Muscle of back (tissue), 11 donors: ENCODE data around the gene NPHP4. TPM values are rescaled to one million over a fixed set of nuclear protein-coding genes. Genes with fewer than 3 reads are reported as not detected.
A peak's percentile ranks its signal among the peaks of the same experiment; 100 is the strongest.
"Not testable (repeated sequence)": the region's sequence is repeated elsewhere in the genome, so short reads cannot be mapped to it uniquely, and the experiment has no call there.

Source experiments
- DNase-seq, 3 donors: peaks; one replicate each; pipeline versions ENCODE4 v3.0.0 to v3.0.0-alpha.2; 2013
- polyA plus RNA-seq, 10 donors: library from polyadenylated mRNA; unstranded; fragments of 120-200 nt; gene quantifications; one replicate each; pipeline ENCODE4 v1.2.1, GENCODE V29; 2013; ENCODE audit not compliant: insufficient read length in 10 of 10

The NPHP4 gene
- polyA plus RNA-seq, 10 donors, result 2.9 to 6.4 (median 3.6) TPM

DNA sequence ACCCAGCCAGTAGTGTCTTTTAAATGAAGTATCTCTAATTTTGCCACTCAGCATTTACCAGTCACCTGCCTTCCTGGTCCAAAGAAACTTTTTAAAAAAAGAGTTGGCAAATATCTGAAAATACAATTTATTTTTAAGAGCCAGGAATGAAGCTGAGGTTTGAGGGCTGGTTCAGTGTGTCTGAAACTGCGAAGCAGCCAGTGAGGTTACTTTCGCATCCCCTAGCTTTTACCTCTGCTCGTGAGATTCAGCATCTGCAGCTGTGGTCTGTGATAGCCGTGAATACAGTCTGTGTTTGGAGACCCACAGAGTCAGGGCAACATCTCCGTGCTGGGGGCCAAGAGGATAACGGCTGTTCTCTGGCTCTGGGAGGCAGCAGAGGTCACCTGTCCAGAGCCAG lies 32.2 kb upstream of the NPHP4 start:
- no peak for DNase-seq

GRCh38 chr1:6023346-6023745 lies 31.1 kb upstream of the NPHP4 start:
- no peak for DNase-seq

- no peak for DNase-seq
These were observed 30.0 kb upstream of the NPHP4 start for GRCh38 chr1:6022193-6022592.

- no peak for DNase-seq
These were observed 27.1 kb upstream of the NPHP4 start for GRCh38 chr1:6019166-6019845.

- DNase-seq, result not testable (repeated sequence)
These were observed 25.4 kb upstream of the NPHP4 start for GRCh38 chr1:6017654-6018053.

DNA sequence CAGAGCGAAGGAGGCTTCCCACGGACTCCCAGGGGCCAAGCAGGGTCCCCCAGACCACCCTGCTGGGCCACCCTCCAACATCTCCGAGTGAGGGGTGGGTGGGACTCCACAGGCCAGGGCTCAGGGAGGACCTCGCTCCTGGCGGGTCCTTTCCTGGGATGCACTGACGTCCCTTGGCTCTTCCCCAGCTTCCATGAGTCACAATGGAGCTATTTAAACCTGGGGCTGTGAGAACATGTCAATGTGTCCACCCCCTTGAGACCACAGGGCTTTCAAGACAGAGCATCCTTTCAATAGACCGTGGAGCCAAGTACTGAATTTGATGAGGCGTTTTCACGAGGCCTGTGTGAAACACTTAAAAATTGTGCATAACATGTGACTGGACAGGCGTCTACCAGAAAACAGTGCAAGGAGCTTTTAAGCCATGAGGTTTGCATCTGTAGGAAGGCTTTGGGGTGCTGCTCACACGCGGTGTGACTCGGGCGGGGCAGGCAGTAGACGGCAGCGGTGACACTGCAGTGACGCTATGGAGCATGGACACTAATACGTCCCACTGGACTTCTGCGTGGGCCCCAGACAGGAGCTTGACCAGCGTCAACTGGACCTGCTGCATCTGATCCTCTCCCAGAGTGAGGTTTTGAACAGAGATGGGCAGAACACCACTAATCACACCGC lies 24.1 kb upstream of the NPHP4 start:
- no peak for DNase-seq

- DNase-seq, result no peak
These were observed 22.1 kb upstream of the NPHP4 start for GRCh38 chr1:6014130-6014999.

DNA sequence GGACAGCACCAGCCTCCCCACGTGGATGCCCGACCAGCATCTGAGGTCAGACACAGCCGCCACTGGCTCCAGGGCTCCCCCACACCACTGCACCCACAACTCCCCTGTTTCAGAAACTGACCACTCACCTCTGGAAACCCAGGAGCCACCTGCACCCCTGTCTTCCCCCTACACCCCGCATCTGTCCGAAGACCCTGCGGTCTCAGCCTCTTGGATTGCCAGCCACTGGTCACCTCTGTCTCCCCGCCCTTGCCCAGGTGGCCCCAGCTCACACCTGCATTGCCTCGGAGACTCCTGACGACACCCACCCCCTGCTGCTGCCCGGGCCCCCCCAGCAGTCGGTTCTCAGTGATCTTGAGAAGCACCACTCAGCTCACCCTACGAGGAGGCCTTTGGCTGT lies 21.3 kb upstream of the NPHP4 start:
- no peak for DNase-seq

DNA sequence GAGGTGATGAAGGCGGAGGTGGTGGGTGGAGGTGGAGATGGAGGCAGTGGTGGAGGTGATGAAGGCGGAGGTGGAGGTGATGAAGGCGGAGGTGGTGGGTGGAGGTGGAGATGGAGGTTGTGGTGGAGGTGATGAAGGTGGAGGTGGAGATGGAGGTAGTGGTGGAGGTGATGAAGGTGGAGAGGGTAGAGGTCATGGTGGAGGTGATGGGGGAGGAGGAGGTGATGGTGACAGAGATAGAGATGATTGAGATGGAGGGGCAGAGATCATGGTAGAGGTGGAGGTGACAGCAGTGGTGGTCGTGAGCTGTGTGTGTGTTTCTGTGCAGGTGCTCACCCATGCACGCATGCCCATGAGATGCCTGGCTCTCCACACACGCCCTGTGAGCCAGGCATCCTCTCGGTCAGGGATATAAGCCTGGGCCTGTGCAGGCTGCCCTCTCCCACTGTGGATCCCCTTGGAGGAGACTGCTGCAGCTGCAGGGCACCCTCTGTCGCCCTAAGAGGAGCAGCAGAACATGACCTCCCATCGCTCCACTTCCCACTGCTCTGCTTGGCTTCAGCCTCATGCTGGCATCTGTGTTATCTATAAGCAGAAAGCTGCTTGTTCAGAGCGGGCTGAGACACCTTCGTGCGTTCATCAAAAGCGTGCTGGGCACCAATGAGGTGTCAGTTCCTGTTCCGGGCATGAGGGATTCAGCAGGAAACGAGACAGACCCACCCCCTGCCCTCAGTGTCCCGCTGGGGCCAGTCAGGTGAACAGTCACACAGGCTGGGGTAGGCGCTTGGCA lies 20.5 kb upstream of the NPHP4 start:
- DNase-seq, result no peak

GRCh38 chr1:6011946-6012258 lies 19.7 kb upstream of the NPHP4 start:
- DNase-seq, result no peak

GRCh38 chr1:6011161-6011945 lies 19.1 kb upstream of the NPHP4 start:
- no peak for DNase-seq

- no peak for DNase-seq
These were observed 18.3 kb upstream of the NPHP4 start for GRCh38 chr1:6010554-6010953.

GRCh38 chr1:6009120-6010040 lies 17.2 kb upstream of the NPHP4 start:
- DNase-seq, result no peak

DNA sequence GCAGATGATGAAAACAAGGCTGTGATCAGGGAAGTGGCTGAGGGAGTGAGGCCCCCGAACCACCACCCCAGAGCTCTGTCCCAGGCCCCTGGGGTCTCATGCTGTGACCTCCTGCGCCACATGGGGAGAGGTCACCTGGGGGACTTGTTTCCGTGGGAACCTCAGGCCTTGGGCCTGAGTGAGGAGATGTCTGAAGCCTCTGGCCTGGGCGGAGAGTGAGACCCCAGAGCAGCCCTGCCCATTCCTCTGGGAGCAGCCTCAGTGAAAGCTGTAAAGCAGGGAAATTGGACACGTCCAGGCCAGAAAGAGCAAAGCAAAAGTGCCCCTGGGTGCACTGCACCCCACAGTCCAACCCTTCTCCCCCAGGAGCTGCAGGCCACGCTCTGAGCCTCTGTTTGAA lies 16.5 kb upstream of the NPHP4 start:
- DNase-seq, result no peak

- no peak for DNase-seq
These were observed 15.8 kb upstream of the NPHP4 start for GRCh38 chr1:6008084-6008415.

- DNase-seq, result peak in 1 of 3 donors; percentile 27
These were observed 15.3 kb upstream of the NPHP4 start for GRCh38 chr1:6007318-6008083.

DNA sequence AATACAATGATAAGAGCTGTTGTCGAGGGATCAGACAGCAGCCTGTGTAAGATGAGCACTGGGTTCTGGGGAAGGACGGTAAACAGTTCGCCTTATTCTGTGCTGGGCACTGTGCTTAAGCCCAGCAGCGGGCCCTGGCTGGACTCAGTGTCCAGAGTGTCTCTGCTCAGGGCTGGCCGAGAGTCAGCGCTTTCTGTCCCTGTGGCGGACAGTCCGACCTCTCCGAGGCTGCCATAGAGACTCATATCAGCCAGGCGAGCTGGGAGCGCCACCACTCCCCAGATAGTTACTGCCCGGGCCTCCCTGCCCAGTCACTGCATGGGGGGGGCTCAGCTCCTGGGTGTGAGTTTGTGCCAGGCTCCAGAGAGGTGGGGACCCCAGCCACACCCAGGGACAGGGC lies 14.7 kb upstream of the NPHP4 start:
- DNase-seq, result no peak

- DNase-seq, result no peak
These were observed 13.2 kb upstream of the NPHP4 start for GRCh38 chr1:6005276-6005917.
